Stimulated activated CD4-positive, alpha-beta T cell treated with anti-CD3 and anti-CD28 coated beads, Interleukin-1b, Interleukin-23, amount 100 ng/mL, for 24 hours (primary cell): ENCODE measurements around the gene SMOC2.

Source experiments
- DNase-seq, 4 experiments: peaks; one replicate each; pipeline ENCODE4 v3.0.0-alpha.2; 2020; ENCODE audit warnings: low read depth in 4 of 4, low spot score in 1 of 4

The SMOC2 gene

GRCh38 chr6:168515376-168515775, 74.4 kb downstream of the SMOC2 start:
- no peak for DNase-seq

- no peak for DNase-seq
These were observed 76.2 kb downstream of the SMOC2 start for GRCh38 chr6:168516944-168517741.

GRCh38 chr6:168517742-168518347, 76.9 kb downstream of the SMOC2 start:
- no peak for DNase-seq

- no peak for DNase-seq
These were observed 77.4 kb downstream of the SMOC2 start for GRCh38 chr6:168518348-168518745.

- DNase-seq = no peak
These were observed 77.9 kb downstream of the SMOC2 start for GRCh38 chr6:168518867-168519266.

- no peak for DNase-seq
These were observed 79.2 kb downstream of the SMOC2 start for GRCh38 chr6:168520233-168520632.

- no peak for DNase-seq
These were observed 83.6 kb downstream of the SMOC2 start for GRCh38 chr6:168524571-168525001.

GRCh38 chr6:168525114-168525513, 84.1 kb downstream of the SMOC2 start:
- DNase-seq = no peak

- DNase-seq = no peak
These were observed 85.1 kb downstream of the SMOC2 start for GRCh38 chr6:168525926-168526630.

GRCh38 chr6:168526841-168527281, 85.9 kb downstream of the SMOC2 start:
- no peak for DNase-seq

- no peak for DNase-seq
These were observed 86.6 kb downstream of the SMOC2 start for GRCh38 chr6:168527451-168528210.

GRCh38 chr6:168528474-168529095, 87.6 kb downstream of the SMOC2 start:
- DNase-seq = no peak

- DNase-seq = no peak
These were observed 88.2 kb downstream of the SMOC2 start for GRCh38 chr6:168529214-168529613.

GRCh38 chr6:168530653-168531071, 89.7 kb downstream of the SMOC2 start:
- DNase-seq = no peak

GRCh38 chr6:168532070-168532469, 91.1 kb downstream of the SMOC2 start:
- no peak for DNase-seq

- DNase-seq = no peak
These were observed 92.4 kb downstream of the SMOC2 start for GRCh38 chr6:168533414-168533813.

- DNase-seq = no peak
These were observed 93.3 kb downstream of the SMOC2 start for GRCh38 chr6:168534265-168534664.

GRCh38 chr6:168535711-168536110, 94.7 kb downstream of the SMOC2 start:
- DNase-seq = no peak

- no peak for DNase-seq
These were observed 95.2 kb downstream of the SMOC2 start for GRCh38 chr6:168536196-168536595.

- DNase-seq = no peak
These were observed 95.9 kb downstream of the SMOC2 start for GRCh38 chr6:168536665-168537539.
